ENCODE data around the gene PDGFRB.

PDGFRB gene

DNA sequence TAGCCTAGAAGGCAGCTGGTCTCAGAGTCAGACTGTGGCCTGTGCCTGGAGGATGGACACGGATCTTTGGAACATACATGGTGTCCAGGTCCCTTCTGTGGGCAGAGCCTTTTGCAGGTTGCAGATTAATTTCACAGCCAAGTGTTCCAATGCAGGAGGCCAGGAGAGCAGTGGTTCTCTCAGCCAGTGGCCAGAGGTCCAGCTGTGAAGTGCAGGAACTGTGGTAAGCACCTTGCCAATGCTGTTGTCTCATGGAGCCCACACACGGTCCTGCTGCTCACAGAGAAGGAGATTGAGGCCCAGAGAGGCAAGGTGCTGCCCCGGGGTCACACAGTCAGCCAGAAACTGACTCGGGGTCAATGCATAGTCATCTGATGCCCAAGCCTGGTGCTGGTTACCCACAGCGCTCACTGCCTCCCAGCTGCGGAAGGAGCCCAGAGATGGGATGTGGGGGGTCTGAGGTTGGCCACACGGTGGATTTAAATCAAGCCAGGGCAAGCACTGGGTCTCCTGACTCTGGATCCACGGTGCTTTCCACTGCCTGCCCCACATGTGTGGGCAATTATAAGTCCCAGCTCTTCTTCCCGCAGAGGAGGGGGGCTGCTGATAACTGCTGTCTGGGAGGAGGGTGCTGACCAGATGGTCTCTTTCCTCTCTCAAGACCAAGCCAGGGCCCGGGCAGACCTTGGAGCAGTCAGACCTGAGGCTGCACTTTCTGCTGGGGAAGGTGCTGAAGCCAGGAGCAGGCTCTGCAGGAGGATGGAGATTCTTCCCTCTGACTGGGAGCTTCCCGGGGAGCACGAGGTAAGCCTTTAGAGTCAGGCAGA lies 2.8 kb downstream of the PDGFRB start:
- Histone ChIP-seq H3K9ac (no peak overlapping the region), H3K4me2 (ENCODE audit: low read length) (no peak overlapping the region), H3K9me3 (ENCODE audit: control insufficient read depth, low read length) (no peaks in the 10 kb centered on the region), H3K27me3 (ENCODE audit: control insufficient read depth, insufficient read depth, low read length) (no peaks in the 10 kb centered on the region), H3K79me2 (no peaks in the 10 kb centered on the region), H3K27ac (no peak overlapping the region), H3K4me3 (ENCODE audit: low read depth, low read length) (no peak overlapping the region), H3K4me1 (peaks cover 4% of the 10 kb centered on the region), H3K36me3 (ENCODE audit: control insufficient read depth, insufficient read depth, low read length) (no peaks in the 10 kb centered on the region), H2AFZ (no peak overlapping the region)
- TF ChIP-seq, protein P1, sequence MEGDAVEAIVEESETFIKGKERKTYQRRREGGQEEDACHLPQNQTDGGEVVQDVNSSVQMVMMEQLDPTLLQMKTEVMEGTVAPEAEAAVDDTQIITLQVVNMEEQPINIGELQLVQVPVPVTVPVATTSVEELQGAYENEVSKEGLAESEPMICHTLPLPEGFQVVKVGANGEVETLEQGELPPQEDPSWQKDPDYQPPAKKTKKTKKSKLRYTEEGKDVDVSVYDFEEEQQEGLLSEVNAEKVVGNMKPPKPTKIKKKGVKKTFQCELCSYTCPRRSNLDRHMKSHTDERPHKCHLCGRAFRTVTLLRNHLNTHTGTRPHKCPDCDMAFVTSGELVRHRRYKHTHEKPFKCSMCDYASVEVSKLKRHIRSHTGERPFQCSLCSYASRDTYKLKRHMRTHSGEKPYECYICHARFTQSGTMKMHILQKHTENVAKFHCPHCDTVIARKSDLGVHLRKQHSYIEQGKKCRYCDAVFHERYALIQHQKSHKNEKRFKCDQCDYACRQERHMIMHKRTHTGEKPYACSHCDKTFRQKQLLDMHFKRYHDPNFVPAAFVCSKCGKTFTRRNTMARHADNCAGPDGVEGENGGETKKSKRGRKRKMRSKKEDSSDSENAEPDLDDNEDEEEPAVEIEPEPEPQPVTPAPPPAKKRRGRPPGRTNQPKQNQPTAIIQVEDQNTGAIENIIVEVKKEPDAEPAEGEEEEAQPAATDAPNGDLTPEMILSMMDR (IDR thresholded peaks at IDR 0.05), result no peak

- Histone ChIP-seq H3K4me2 (ENCODE audit: low read length) (no peak overlapping the region), H3K9me3 (ENCODE audit: control insufficient read depth, low read length) (no peaks in the 10 kb centered on the region), H3K4me3 (ENCODE audit: low read depth, low read length) (no peak overlapping the region), H3K9ac (no peak overlapping the region), H3K27me3 (ENCODE audit: control insufficient read depth, insufficient read depth, low read length) (no peaks in the 10 kb centered on the region), H3K79me2 (no peaks in the 10 kb centered on the region), H3K36me3 (ENCODE audit: control insufficient read depth, insufficient read depth, low read length) (no peaks in the 10 kb centered on the region), H2AFZ (no peak overlapping the region), H3K4me1 (no peaks in the 10 kb centered on the region), H3K27ac (no peak overlapping the region)
- TF ChIP-seq, protein P1 (IDR thresholded peaks at IDR 0.05), result no peak
These were observed 6.0 kb downstream of the PDGFRB start for GRCh38 chr5:150149618-150150017.

DNA sequence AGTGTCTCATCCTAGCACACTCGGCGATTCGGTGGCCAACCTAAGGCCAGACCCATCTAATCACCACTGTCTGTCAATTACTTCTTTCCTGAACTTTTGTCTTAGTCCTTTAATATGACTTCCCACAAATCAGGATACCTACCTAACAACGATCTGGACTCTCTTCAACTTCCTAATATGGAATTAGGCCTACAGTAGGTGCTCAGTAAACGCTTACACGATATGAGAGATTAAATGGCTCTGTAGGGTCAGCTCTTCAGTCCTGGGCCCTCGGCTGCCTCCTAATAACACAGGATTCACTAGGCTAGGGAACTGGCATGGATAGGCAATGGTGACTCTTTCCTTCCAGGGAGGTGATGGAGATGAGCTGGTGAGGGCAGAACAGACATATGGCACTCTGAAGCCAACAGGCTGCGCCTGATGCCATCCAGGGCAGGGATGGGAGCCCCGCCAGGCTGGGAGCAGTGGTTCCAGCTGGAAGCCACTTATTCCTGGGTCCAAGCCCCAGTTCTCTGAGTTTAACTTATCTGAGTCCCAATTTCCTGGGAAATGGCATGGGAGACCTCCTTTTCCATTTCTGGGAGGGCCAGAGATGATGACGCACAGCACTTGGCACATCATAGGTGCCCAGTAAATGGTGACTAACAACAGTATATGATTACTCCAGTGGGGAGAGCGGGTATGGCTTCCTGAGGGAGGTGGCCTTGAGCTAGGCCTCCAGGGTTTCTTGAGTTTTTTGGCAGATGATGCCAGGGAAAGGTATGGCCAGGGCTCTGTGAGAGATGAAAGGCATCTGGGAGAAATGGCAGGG lies 7.3 kb downstream of the PDGFRB start:
- H3K4me2 ChIP-seq (ENCODE audit: low read length), result no peak overlapping the region
- no peaks in the 10 kb centered on the region for H3K36me3 ChIP-seq (ENCODE audit: control insufficient read depth, insufficient read depth, low read length)
- H2AFZ ChIP-seq, result no peak overlapping the region
- H3K9ac ChIP-seq, result no peak overlapping the region
- no peak overlapping the region for H3K4me3 ChIP-seq (ENCODE audit: low read depth, low read length)
- H3K27me3 ChIP-seq (ENCODE audit: control insufficient read depth, insufficient read depth, low read length), result no peaks in the 10 kb centered on the region
- peak overlapping the region; percentile 19 for H3K27ac ChIP-seq
- TF ChIP-seq, protein P1 (IDR thresholded peaks at IDR 0.05), result no peak
- no peaks in the 10 kb centered on the region for H3K79me2 ChIP-seq
- no peaks in the 10 kb centered on the region for H3K9me3 ChIP-seq (ENCODE audit: control insufficient read depth, low read length)
- no peaks in the 10 kb centered on the region for H3K4me1 ChIP-seq

DNA sequence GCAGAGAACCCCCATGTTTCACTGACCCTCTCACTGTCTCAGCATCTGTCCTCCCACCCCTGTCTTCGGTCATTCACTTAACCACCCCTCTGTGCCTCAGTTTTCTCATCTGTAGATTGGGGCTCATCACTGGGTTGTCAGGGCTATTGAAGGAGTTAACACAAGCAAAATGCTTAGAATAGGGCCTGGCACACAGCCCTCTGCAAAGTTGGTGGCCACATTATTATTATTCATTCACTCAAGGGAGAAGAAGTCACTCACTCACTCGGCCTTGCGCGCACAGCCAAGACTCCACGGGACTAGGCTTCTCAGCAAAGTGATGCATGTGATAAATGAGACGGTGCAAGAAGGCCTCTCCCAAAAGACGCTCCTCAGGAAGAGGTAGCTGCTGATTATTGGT lies 8.0 kb downstream of the PDGFRB start:
- no peak overlapping the region for H3K9ac ChIP-seq
- no peaks in the 10 kb centered on the region for H3K27me3 ChIP-seq (ENCODE audit: control insufficient read depth, insufficient read depth, low read length)
- TF ChIP-seq, protein P1 (IDR thresholded peaks at IDR 0.05), result no peak
- no peaks in the 10 kb centered on the region for H3K79me2 ChIP-seq
- H3K9me3 ChIP-seq (ENCODE audit: control insufficient read depth, low read length), result no peaks in the 10 kb centered on the region
- no peaks in the 10 kb centered on the region for H3K36me3 ChIP-seq (ENCODE audit: control insufficient read depth, insufficient read depth, low read length)
- no peak overlapping the region for H3K27ac ChIP-seq
- no peak overlapping the region for H2AFZ ChIP-seq
- no peaks in the 10 kb centered on the region for H3K4me1 ChIP-seq
- H3K4me2 ChIP-seq (ENCODE audit: low read length), result no peak overlapping the region
- no peak overlapping the region for H3K4me3 ChIP-seq (ENCODE audit: low read depth, low read length)

Data from parathyroid adenoma (tissue), 2 donors.